Measurements from ENCODE around the gene CXCR5. TPM values are rescaled to one million over a fixed set of nuclear protein-coding genes. Genes with fewer than 3 reads are reported as not detected.
A peak's percentile ranks its signal among the peaks of the same experiment; 100 is the strongest.
"Not testable (repeated sequence)": the region's sequence is repeated elsewhere in the genome, so short reads cannot be mapped to it uniquely, and the experiment has no call there.

Gene CXCR5, protein sequence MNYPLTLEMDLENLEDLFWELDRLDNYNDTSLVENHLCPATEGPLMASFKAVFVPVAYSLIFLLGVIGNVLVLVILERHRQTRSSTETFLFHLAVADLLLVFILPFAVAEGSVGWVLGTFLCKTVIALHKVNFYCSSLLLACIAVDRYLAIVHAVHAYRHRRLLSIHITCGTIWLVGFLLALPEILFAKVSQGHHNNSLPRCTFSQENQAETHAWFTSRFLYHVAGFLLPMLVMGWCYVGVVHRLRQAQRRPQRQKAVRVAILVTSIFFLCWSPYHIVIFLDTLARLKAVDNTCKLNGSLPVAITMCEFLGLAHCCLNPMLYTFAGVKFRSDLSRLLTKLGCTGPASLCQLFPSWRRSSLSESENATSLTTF
- total RNA-seq: 1 to 10 TPM; 1.5 to 1.6 TPM

DNA sequence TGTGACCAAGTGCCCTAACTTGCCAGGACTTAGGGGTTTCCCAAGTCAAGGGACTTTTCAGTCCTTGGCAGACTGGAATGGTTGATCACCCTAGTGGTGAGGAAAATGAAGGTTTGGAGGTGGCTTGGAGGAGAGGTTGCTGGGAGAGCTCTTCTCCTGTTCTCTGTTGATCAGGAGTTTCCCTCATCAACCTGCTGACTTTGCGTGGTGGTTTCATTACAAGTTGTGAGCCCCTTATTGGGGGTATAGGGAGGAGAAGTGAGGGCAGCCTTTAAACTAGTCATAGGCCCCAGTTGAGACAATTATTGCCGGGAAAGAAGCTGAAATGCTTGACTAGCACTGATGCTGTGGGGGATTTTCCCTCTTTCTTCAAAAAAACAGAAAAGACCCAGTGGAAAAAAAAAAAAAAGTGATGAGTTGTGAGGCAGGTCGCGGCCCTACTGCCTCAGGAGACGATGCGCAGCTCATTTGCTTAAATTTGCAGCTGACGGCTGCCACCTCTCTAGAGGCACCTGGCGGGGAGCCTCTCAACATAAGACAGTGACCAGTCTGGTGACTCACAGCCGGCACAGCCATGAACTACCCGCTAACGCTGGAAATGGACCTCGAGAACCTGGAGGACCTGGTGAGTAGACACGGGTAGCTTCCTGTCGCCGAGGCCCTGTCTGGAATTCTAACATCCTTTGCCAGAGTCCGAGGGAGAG lies at the start of gene CXCR5:
CXCR5 (plus strand) TSS at position 525 of the 704 bp plus-strand sequence; CDS start at position 575, 50 bp downstream.
- H3K36me3 Mint-ChIP-seq: no peaks in the 10 kb centered on the region
- H3K4me3 Mint-ChIP-seq: peak within 1 kb of the TSS; percentile 58
- H3K4me1 Mint-ChIP-seq: peaks cover 71% of the 10 kb centered on the region
- no peaks in the 10 kb centered on the region for H3K9me3 Mint-ChIP-seq
- no peaks in the 10 kb centered on the region for H3K27me3 Mint-ChIP-seq
- DNase-seq: peak; percentile 55
- peak within 1 kb of the TSS; percentile 90 for H3K27ac Mint-ChIP-seq

DNA sequence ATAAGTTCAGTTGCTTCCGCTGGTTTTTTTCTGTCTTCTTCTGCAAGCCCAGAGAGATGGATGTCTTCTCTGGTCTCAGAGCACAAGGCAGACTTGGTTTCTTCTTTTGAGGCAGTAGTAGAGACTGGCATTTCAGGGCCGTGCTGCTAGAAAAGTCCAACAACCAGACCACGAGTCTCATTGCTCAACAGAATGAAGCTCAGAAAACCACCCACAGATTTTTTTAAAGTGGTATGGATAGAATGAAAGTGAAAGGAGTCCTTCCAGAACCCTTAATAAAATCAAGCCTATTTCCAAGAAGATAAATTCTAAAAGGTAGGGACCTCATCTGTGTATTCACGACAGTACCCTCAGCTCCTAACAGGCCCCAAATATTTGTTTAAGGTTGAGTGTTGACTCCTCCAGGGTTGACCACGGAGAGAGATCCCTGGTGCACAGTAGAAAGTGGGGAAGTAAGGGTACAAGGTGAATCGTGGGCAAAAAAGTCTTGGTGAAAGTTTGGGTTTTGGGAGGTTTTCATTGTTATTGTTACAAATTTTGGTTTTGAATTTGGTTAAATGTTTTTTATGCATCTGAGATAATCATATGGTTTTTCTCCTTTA lies 49.2 kb upstream of the CXCR5 start:
- peak overlapping the region; percentile 71 for H3K27ac Mint-ChIP-seq
- peak overlapping the region; percentile 36 for H3K4me3 Mint-ChIP-seq
- H3K4me1 Mint-ChIP-seq: peaks cover 21% of the 10 kb centered on the region
- H3K9me3 Mint-ChIP-seq: no peaks in the 10 kb centered on the region
- no peak for DNase-seq
- no peaks in the 10 kb centered on the region for H3K27me3 Mint-ChIP-seq
- H3K36me3 Mint-ChIP-seq: no peaks in the 10 kb centered on the region

DNA sequence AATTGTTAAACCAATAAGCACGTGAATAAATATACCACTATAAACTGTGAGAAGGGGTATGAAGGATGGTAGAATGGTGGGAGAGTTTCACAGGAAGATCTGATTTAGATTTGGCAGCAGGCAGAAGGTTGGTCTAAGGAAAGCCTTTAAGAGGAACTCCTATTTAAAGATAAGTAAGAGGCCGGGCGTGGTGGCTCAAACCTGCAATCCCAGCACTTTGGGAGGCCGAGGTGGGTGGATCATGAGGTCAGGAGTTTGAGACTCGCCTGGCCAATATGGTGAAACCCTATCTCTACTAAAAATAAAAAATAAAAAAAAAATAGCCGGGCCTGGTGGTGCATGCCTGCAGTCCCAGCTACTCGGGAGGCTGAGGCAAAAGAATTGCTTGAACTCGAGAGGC lies 45.8 kb upstream of the CXCR5 start:
- no peak for DNase-seq
- Mint-ChIP-seq H3K27me3 (no peaks in the 10 kb centered on the region), H3K4me1 (peaks cover 32% of the 10 kb centered on the region), H3K36me3 (no peaks in the 10 kb centered on the region), H3K9me3 (no peaks in the 10 kb centered on the region), H3K27ac (peak overlapping the region; percentile 8), H3K4me3 (no peak overlapping the region)

DNA sequence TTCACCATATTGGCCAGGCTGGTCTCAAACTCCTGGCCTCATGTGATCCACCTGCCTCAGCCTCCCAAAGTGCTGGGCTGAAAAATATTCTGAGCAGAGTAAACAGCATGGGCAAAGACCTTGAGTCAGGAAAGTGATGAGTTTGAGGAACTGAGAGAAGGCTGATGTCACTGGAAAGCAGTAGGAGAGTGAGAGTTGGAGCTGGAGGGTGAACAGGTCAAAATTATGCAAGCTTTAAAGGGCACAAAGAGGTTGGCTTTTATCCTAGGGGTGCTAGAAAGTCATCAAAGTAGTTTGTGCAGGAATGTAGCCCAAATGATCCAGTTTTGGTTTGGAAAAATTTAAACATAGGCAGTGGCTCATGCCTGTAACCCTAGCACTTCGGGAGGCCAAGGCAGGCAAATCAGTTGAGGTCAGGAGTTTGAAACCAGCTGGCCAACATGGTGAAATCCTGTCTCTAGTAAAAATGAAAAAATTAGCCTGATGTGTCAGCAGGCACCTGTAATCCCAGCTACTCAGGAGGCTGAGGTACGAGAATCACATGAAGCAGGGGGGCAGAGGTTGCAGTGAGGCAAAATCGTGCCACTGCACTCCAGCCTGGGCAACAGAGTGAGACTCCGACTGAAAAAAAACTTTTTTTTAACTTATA lies 44.7 kb upstream of the CXCR5 start:
- peaks cover 32% of the 10 kb centered on the region for H3K4me1 Mint-ChIP-seq
- no peaks in the 10 kb centered on the region for H3K27me3 Mint-ChIP-seq
- H3K4me3 Mint-ChIP-seq: no peak overlapping the region
- H3K9me3 Mint-ChIP-seq: no peaks in the 10 kb centered on the region
- no peak for DNase-seq
- H3K36me3 Mint-ChIP-seq: no peaks in the 10 kb centered on the region
- peak overlapping the region; percentile 36 for H3K27ac Mint-ChIP-seq

DNA sequence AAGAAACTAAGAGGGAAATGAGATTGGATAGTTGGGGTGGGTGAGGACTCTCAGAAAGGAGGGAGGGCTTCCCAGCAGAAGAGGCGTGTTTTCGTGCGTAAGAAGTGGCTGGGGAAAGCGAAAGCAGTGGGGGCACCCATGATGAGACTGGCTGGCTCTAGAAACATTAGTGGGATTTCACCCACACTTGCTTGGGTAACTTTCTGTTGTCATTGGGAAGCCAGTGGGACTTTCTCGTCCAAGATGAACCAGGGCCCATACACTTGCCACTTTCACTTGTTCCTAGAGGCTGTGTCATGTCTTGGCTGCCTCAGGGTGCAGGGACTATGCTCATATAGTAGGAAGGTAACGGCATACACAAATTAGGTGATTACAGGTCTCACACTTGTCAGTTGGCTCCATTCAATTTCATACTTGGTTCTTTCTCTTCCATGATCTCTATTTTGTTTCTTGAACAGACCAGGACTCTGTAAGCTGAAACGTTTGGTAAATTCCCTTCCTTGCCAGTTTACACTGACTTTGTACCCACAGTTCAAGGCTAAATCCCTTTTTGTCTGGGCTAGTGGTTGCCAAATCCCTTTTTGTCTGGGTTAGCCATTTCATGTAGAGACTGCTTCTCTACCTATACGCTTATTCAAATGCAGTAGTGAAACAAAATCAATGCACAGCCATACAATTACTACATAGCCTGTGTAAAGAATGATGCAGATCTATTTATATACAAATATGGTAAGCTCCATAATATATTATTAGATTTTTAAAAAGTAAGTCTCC lies 42.0 kb upstream of the CXCR5 start:
- peak; percentile 36 for DNase-seq
- Mint-ChIP-seq H3K27me3 (no peaks in the 10 kb centered on the region), H3K4me3 (no peak overlapping the region), H3K4me1 (peaks cover 29% of the 10 kb centered on the region), H3K9me3 (no peaks in the 10 kb centered on the region), H3K27ac (peak overlapping the region; percentile 35), H3K36me3 (no peaks in the 10 kb centered on the region)

DNA sequence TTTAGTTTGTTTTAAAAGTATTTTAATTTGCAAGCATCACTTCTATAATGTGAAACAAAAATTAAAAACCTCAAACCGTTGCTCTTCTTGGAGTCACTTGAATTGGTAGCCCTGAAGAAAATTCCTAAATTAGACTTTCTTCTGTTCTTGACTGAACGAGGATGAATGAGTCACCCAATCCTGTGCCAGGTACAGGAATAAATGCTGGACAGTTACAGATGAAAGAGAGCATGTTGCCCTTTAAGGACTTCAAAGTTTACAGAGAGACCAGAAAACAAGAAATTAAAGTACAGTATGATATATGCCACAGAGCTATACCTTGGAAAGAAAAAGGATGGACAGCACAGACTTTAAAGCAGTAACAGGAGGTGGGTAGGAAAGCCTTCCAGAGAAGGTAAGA lies 41.3 kb upstream of the CXCR5 start:
- no peak for DNase-seq
- Mint-ChIP-seq H3K27ac (no peak overlapping the region), H3K36me3 (no peaks in the 10 kb centered on the region), H3K27me3 (no peaks in the 10 kb centered on the region), H3K9me3 (no peaks in the 10 kb centered on the region), H3K4me3 (no peak overlapping the region), H3K4me1 (peaks cover 29% of the 10 kb centered on the region)

DNA sequence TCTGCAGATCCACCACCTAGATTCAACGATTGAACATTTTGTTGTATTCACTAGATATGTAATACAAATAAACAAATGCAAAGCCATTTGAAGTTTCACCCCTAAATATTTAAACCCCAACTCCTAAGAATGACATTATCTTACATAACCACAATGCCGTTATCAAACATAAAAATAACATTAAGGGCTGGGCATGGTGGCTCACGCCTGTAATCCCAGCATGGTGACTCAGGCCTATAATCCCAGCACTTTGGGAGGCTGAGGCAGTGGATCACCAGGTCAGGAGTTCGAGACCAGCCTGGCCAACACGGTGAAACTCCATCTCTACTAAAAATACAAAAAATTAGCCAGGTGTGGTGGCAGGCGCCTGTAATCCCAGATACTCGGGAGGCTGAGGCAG lies 40.8 kb upstream of the CXCR5 start:
- not testable (repeated sequence) for H3K27ac Mint-ChIP-seq, DNase-seq, H3K9me3 Mint-ChIP-seq, H3K36me3 Mint-ChIP-seq, H3K4me3 Mint-ChIP-seq, H3K27me3 Mint-ChIP-seq
- H3K4me1 Mint-ChIP-seq: peaks cover 26% of the 10 kb centered on the region

DNA sequence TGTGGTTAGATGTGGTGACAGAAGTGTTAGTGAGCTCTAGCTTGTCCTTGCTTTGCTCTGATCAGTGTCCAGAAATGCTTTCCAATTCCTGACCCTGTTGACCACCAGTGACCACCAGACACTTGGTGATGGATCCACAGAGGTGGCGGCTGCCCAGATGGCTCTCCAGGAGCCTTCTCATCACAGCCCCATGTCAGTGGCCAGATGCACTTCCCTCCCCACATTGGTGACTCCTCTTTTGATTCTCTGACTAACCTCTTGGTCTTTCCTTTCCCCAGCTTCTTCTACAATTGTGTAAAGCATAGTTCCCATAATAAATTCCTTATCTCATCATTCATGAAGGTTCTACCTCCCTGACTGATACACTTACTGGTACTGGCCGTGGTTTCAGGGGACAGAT lies 40.1 kb upstream of the CXCR5 start:
- no peak overlapping the region for H3K27ac Mint-ChIP-seq
- H3K4me3 Mint-ChIP-seq: no peak overlapping the region
- no peaks in the 10 kb centered on the region for H3K27me3 Mint-ChIP-seq
- H3K4me1 Mint-ChIP-seq: peaks cover 27% of the 10 kb centered on the region
- H3K9me3 Mint-ChIP-seq: no peaks in the 10 kb centered on the region
- no peak for DNase-seq
- no peaks in the 10 kb centered on the region for H3K36me3 Mint-ChIP-seq

DNA sequence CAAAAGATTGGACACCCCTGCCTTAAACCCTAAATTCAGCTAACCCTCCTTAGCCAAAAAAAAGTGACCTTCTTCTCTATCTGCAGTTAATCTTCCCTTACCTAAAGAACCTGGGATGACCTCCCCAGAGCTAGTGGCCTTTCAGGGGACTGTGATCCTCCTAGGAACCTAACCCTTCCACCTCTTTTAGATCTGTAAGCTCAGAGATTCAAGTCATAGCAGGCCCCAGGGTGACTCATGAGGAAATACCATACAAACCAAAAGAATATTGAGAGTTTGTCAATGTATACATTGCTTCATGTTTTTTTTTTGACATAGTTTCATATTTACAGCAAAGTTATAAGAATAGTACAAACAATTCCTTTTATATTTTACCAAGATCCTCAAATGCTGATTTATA lies 38.3 kb upstream of the CXCR5 start:
- H3K36me3 Mint-ChIP-seq: no peaks in the 10 kb centered on the region
- no peak overlapping the region for H3K4me3 Mint-ChIP-seq
- H3K4me1 Mint-ChIP-seq: peaks cover 24% of the 10 kb centered on the region
- no peaks in the 10 kb centered on the region for H3K9me3 Mint-ChIP-seq
- no peak for DNase-seq
- H3K27ac Mint-ChIP-seq: peak overlapping the region; percentile 21
- no peaks in the 10 kb centered on the region for H3K27me3 Mint-ChIP-seq

DNA sequence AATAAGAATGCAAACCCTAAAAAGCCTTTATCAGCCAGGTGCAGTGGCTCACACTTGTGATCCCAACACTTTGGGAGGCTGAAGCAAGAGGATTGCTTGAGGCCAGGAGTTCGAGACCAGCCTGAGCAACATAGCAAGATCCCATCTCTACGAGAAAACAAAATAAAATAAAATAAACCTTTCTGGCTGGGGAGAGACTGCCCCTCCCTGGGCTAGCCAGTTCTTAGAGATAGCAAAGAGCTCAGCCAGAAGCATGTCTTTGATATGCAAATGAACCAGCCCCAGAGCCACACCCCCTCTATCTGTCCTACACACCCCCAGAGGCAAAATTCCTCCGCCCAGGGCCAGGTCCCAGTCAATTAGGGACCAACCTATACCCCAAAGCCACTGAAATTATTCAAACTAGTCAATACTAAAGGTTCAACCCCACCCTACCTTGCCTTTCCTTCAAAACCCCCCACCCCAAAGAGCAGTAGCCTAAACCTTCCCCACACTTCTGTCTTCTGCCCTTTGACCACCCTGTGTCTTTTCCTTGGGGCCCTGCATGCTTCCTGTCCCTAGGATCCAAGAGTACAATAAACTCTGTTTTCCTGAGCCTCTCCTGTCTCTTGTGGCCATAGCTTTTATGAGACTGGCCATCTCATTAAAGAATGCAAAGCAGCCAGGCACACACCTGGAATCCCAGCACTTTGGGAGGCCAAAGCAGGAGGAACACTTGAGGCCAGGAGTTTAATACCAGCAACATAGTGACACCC lies 37.3 kb upstream of the CXCR5 start:
- Mint-ChIP-seq H3K27ac (no peak overlapping the region), H3K4me3 (no peak overlapping the region), H3K36me3 (no peaks in the 10 kb centered on the region), H3K4me1 (peaks cover 19% of the 10 kb centered on the region), H3K27me3 (no peaks in the 10 kb centered on the region), H3K9me3 (no peaks in the 10 kb centered on the region)
- no peak for DNase-seq

DNA sequence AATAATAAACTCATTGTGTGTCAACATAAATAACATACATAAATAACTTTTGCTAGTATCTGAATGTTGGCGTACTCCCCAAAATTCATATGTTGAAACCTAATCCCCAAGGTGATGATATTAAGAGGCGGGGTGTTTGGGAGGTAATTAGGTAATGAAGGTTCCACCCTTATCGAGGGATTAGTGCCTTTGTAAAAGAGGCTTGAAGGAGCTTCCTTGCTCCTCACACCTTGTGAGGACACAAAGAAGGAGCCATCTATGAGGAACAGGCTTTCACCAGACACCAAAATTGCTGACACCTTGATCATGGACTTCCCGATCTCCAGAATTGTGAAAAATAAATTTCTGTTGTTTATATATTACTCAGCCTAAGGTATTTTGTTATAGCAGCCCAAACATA lies 33.9 kb upstream of the CXCR5 start:
- DNase-seq: no peak
- Mint-ChIP-seq H3K27ac (no peak overlapping the region), H3K4me3 (no peak overlapping the region), H3K9me3 (no peaks in the 10 kb centered on the region), H3K4me1 (peaks cover 10% of the 10 kb centered on the region), H3K36me3 (no peaks in the 10 kb centered on the region), H3K27me3 (no peaks in the 10 kb centered on the region)

DNA sequence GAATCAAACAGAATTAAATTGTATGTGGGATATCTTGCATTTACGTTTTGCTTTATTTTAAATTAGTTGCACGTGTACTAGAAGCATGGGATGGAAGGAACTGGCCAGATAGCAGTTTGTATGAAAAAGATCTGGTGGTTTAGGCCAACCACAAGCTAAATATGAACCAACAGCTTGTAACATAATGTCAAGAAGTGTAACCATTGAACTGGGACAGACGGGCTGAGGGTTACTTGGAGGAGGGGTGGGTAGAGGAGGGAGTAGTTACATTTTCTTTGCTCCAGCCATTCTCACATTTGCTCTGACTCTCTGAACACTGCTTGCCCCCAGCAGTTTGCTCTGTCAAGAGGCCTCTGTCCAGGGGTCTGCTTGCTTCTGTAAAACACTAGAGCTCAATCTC lies 31.7 kb upstream of the CXCR5 start:
- no peaks in the 10 kb centered on the region for H3K9me3 Mint-ChIP-seq
- no peak overlapping the region for H3K27ac Mint-ChIP-seq
- no peak overlapping the region for H3K4me3 Mint-ChIP-seq
- DNase-seq: no peak
- H3K27me3 Mint-ChIP-seq: no peaks in the 10 kb centered on the region
- H3K36me3 Mint-ChIP-seq: no peaks in the 10 kb centered on the region
- peaks cover 11% of the 10 kb centered on the region for H3K4me1 Mint-ChIP-seq

DNA sequence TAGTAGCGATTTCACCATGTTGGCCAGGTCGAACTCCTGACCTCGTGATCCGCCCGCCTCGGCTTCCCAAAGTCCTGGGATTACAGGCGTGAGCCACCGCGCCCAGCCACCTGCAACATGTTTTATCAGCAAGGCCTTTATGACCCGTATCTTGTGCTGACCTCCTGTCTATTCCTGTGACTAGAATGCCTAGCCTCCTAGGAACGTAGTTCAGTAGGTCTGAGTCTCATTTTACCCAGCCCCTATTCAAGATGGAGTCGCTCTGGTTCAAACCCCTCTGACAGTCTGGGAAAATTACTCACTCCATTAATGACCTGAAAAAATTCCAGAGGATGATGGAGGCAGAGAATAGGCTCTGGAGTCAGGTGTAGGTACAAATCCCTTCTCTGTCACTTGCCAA lies 30.0 kb upstream of the CXCR5 start:
- H3K36me3 Mint-ChIP-seq: no peaks in the 10 kb centered on the region

DNA sequence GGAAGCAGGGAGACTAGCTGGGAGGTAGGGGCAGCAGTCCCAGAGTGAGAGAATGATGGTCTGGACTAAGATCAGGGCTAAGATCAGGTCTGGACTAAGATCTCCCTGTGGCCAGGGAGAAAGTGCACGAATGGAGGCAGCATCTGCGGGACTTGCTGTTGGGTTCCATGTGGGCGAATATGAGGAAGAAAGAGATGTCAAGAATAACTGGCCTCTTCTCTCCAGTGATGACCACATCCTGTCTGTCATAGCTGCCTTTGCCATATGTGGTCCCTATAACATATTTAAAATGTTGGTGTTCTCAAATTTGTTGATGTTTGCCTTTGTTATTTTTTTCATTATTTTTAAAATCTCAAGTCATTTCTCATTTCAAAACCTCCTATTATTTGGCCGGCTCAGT lies 27.4 kb upstream of the CXCR5 start:
- Mint-ChIP-seq H3K36me3 (no peaks in the 10 kb centered on the region), H3K27ac (no peak overlapping the region), H3K9me3 (no peaks in the 10 kb centered on the region), H3K4me3 (no peak overlapping the region), H3K4me1 (peaks cover 19% of the 10 kb centered on the region), H3K27me3 (no peaks in the 10 kb centered on the region)
- DNase-seq: no peak

More for the DNA sequence above, 30.0 kb upstream of the CXCR5 start:
- H3K4me1 Mint-ChIP-seq: peaks cover 13% of the 10 kb centered on the region
- DNase-seq: no peak
- H3K4me3 Mint-ChIP-seq: no peak overlapping the region
- H3K27me3 Mint-ChIP-seq: no peaks in the 10 kb centered on the region
- no peaks in the 10 kb centered on the region for H3K9me3 Mint-ChIP-seq
- no peak overlapping the region for H3K27ac Mint-ChIP-seq
